H9 (cell line): Measurements from ENCODE around the gene TM9SF1. TPM values are rescaled to one million over a fixed set of nuclear protein-coding genes. Genes with fewer than 3 reads are reported as not detected.
A peak's percentile ranks its signal among the peaks of the same experiment; 100 is the strongest.

Experiments
- DNase-seq: peaks from one replicate; pipeline ENCODE4 v3.0.0-alpha.2; 2017
- H2AFZ ChIP-seq: one replicate; pipeline ENCODE4 v1.6.1; 2013; ENCODE audit warnings: mild to moderate bottlenecking, low read length, control low read depth, moderate library complexity
- H2AK5ac ChIP-seq: 2 replicates; pipeline ENCODE4 v1.6.1; 2013; ENCODE audit warnings: low read length, control low read depth, mixed read lengths; ENCODE audit not compliant: insufficient read length
- H2BK120ac ChIP-seq: one replicate; pipeline ENCODE4 v1.6.1; 2013; ENCODE audit warnings: low read depth, mild to moderate bottlenecking, low read length, control low read depth, inconsistent platforms; ENCODE audit not compliant: poor library complexity, severe bottlenecking
- H2BK12ac ChIP-seq: 2 replicates; pipeline ENCODE4 v1.6.1; 2013; ENCODE audit warnings: low read length, control low read depth, mixed read lengths, low read depth; ENCODE audit not compliant: insufficient read length
- H2BK15ac ChIP-seq: 2 replicates; pipeline ENCODE4 v1.6.1; 2013; ENCODE audit warnings: low read depth, low read length, control low read depth
- H2BK20ac ChIP-seq: one replicate; pipeline ENCODE4 v1.6.1; 2013; ENCODE audit warnings: low read depth, mild to moderate bottlenecking, low read length, control low read depth, inconsistent platforms; ENCODE audit not compliant: poor library complexity, severe bottlenecking
- H2BK5ac ChIP-seq: 2 replicates; pipeline ENCODE4 v1.6.1; 2013; ENCODE audit warnings: low read length, control low read depth, mixed read lengths; ENCODE audit not compliant: insufficient read length
- H3K14ac ChIP-seq: 2 replicates; pipeline ENCODE4 v1.6.1; 2013; ENCODE audit warnings: low read length, control low read depth; ENCODE audit not compliant: insufficient read depth
- H3K18ac ChIP-seq: 2 replicates; pipeline ENCODE4 v1.6.1; 2013; ENCODE audit warnings: low read depth, mild to moderate bottlenecking, mixed read lengths, low read length, control low read depth; ENCODE audit not compliant: insufficient read length
- H3K23ac ChIP-seq: 2 replicates; pipeline ENCODE4 v1.6.1; 2013; ENCODE audit warnings: low read length, control low read depth, mixed read lengths, low read depth; ENCODE audit not compliant: insufficient read length
- H3K23me2 ChIP-seq: 2 replicates; pipeline ENCODE4 v1.6.1; 2013; ENCODE audit warnings: low read depth, mild to moderate bottlenecking, mixed read lengths, low read length, control low read depth; ENCODE audit not compliant: insufficient read length, poor library complexity, severe bottlenecking
- H3K27ac ChIP-seq: 2 replicates; pipeline ENCODE4 v1.5.1; 2013; ENCODE audit warnings: low read length, control low read depth, mixed read lengths, low read depth; ENCODE audit not compliant: insufficient read length
- H3K27me3 ChIP-seq: 2 replicates; pipeline ENCODE4 v1.6.1; 2013; ENCODE audit warnings: low read length, control low read depth, inconsistent platforms; ENCODE audit not compliant: insufficient read depth
- H3K4ac ChIP-seq: 2 replicates; pipeline ENCODE4 v1.6.1; 2013; ENCODE audit warnings: low read depth, mild to moderate bottlenecking, control low read depth, inconsistent platforms, low read length, moderate library complexity
- H3K4me1 ChIP-seq: 2 replicates; pipeline ENCODE4 v1.6.1; 2013; ENCODE audit warnings: low read length, control low read depth, inconsistent platforms; ENCODE audit not compliant: insufficient read depth
- H3K4me2 ChIP-seq: 2 replicates; pipeline ENCODE4 v1.6.1; 2013; ENCODE audit warnings: low read length, control low read depth, mixed read lengths; ENCODE audit not compliant: insufficient read length, insufficient read depth
- H3K56ac ChIP-seq: 2 replicates; pipeline ENCODE4 v1.6.1; 2013; ENCODE audit warnings: low read depth, mild to moderate bottlenecking, mixed read lengths, low read length, control low read depth; ENCODE audit not compliant: insufficient read length
- H3K79me1 ChIP-seq: 2 replicates; pipeline ENCODE4 v1.6.1; 2013; ENCODE audit warnings: low read depth, mild to moderate bottlenecking, moderate library complexity, low read length, control low read depth, inconsistent platforms; ENCODE audit not compliant: insufficient read depth, poor library complexity, severe bottlenecking
- H3K79me2 ChIP-seq: 2 replicates; pipeline ENCODE4 v1.6.1; 2013; ENCODE audit warnings: low read length, control low read depth, inconsistent platforms; ENCODE audit not compliant: insufficient read depth
- H3K9ac ChIP-seq: 2 replicates; pipeline ENCODE4 v1.6.1; 2013; ENCODE audit warnings: low read length, control low read depth, mixed read lengths; ENCODE audit not compliant: insufficient read length; ENCODE audit errors: extremely low read depth
- H3K9me3 ChIP-seq: one replicate; pipeline ENCODE4 v1.6.1; 2013; ENCODE audit warnings: low read depth, low read length, inconsistent platforms; ENCODE audit not compliant: control insufficient read depth
- H3T11ph ChIP-seq: one replicate; pipeline ENCODE4 v1.6.1; 2013; ENCODE audit warnings: mild to moderate bottlenecking, low read length, control low read depth, inconsistent platforms
- H4K20me1 ChIP-seq: one replicate; pipeline ENCODE4 v1.6.1; 2013; ENCODE audit not compliant: control insufficient read depth, insufficient read length, insufficient read depth
- H4K5ac ChIP-seq: 2 replicates; pipeline ENCODE4 v1.6.1; 2013; ENCODE audit warnings: low read depth, mild to moderate bottlenecking, mixed read lengths, low read length, control low read depth; ENCODE audit not compliant: insufficient read length
- H4K8ac ChIP-seq: replicated peaks from 2 replicates; pipeline ENCODE4 v1.6.1; 2013; ENCODE audit warnings: low read length, control low read depth, mixed read lengths, low read depth; ENCODE audit not compliant: insufficient read length
- H4K91ac ChIP-seq: 2 replicates; pipeline ENCODE4 v1.6.1; 2013; ENCODE audit warnings: low read depth, mild to moderate bottlenecking, moderate library complexity, mixed read lengths, low read length, control low read depth; ENCODE audit not compliant: insufficient read length
- H3K27ac Mint-ChIP-seq, 3 experiments: 2 replicates in 2 of 3; 3 replicates in 1 of 3; pipeline ENCODE4 v1.8.0; 2020 to 2021; ENCODE audit warnings: mixed read lengths in 3 of 3, mild to moderate bottlenecking in 1 of 3, moderate library complexity in 1 of 3
- H3K27me3 Mint-ChIP-seq: 2 replicates; pipeline ENCODE4 v1.8.0; 2021; ENCODE audit warnings: low read depth, mild to moderate bottlenecking, moderate library complexity, mixed read lengths
- H3K36me3 Mint-ChIP-seq, 3 experiments: 2 replicates in 2 of 3; 3 replicates in 1 of 3; pipeline ENCODE4 v1.8.0; 2020 to 2021; ENCODE audit warnings: low read depth in 3 of 3, mixed read lengths in 3 of 3; ENCODE audit not compliant: insufficient read depth in 1 of 3
- H3K4me1 Mint-ChIP-seq, 2 experiments: 2 replicates each; pipeline ENCODE4 v1.8.0; 2020; ENCODE audit warnings: mixed read lengths in 2 of 2
- H3K4me3 Mint-ChIP-seq, 2 experiments: 2 replicates in 1 of 2; 3 replicates in 1 of 2; pipeline ENCODE4 v1.8.0; 2020 to 2021; ENCODE audit warnings: mild to moderate bottlenecking in 2 of 2, mixed read lengths in 2 of 2, moderate library complexity in 1 of 2
- H3K9me3 Mint-ChIP-seq, 2 experiments: 2 replicates in 1 of 2; 3 replicates in 1 of 2; pipeline ENCODE4 v1.8.0; 2020; ENCODE audit warnings: mild to moderate bottlenecking in 2 of 2, mixed read lengths in 2 of 2, moderate library complexity in 1 of 2
- CTCF ChIP-seq: fragments of 200-600 bp; sonication (generic); conservative IDR thresholded peaks from 3 replicates; pipeline ENCODE4 v1.8.0; 2021; ENCODE audit warnings: antibody characterized with exemption, mild to moderate bottlenecking
- WGBS: extraction: QIAGEN DNeasy Blood & Tissue Kit; methylation state at CpG from one replicate; pipeline ENCODE4 v1.1.7; 2013; ENCODE audit warnings: missing lambda C conversion rate, low lambda C conversion rate, mixed read lengths; ENCODE audit not compliant: insufficient read length; ENCODE audit errors: extremely low coverage; 5-methylcytosine and 5-hydroxymethylcytosine counted together
- total RNA-seq: library from RNA; stranded (reverse); gene quantifications from 2 replicates; pipeline ENCODE4 v1.2.1, GENCODE V29; 2021

TM9SF1 gene
- total RNA-seq, 1 experiment from 2014 or later = 31.6 TPM

GRCh38 chr14:24194873-24195185 is 412 bp downstream of the TM9SF1 start:
- no peak overlapping the region for H2BK5ac ChIP-seq
- no peaks in the 10 kb centered on the region for H3K9me3 ChIP-seq
- no peaks in the 10 kb centered on the region for H3K27me3 ChIP-seq
- peaks cover 8% of the 10 kb centered on the region for H3K23me2 ChIP-seq
- H2AFZ ChIP-seq = no peak overlapping the region
- Mint-ChIP-seq H3K4me3 (peak overlapping the region; percentile 92 to 98), H3K4me1 (peaks cover 24 to 29% of the 10 kb centered on the region in 2 experiments), H3K27me3 (no peaks in the 10 kb centered on the region), H3K27ac (no peak overlapping the region; a peak in 1 of 7 replicates), H3K9me3 (no peaks in the 10 kb centered on the region), H3K36me3 (peaks cover 13 to 51% (median 49%) of the 10 kb centered on the region in 3 experiments)
- no peaks in the 10 kb centered on the region for H4K20me1 ChIP-seq
- no peak for DNase-seq
- no peak overlapping the region for H3K9ac ChIP-seq
- H2BK120ac ChIP-seq = no peak overlapping the region
- peak overlapping the region; percentile 71 for H3K4me2 ChIP-seq
- H3K4me1 ChIP-seq = no peaks in the 10 kb centered on the region
- no peak overlapping the region for H3K14ac ChIP-seq
- no peak overlapping the region for H2BK15ac ChIP-seq
- H3K4ac ChIP-seq = no peak overlapping the region
- no peak overlapping the region for H4K91ac ChIP-seq
- no peak overlapping the region for H2BK12ac ChIP-seq
- H3K23ac ChIP-seq = no peak overlapping the region
- no peaks in the 10 kb centered on the region for H3K79me2 ChIP-seq
- no peaks in the 10 kb centered on the region for H3K79me1 ChIP-seq
- no CpG with 5 or more reads among the region's 8 CpGs for WGBS
- no peak overlapping the region for H4K8ac ChIP-seq
- H3K18ac ChIP-seq = no peak overlapping the region
- no peak overlapping the region for H3T11ph ChIP-seq
- no peak overlapping the region for H2AK5ac ChIP-seq
- no peak overlapping the region for H2BK20ac ChIP-seq
- no peak overlapping the region for H4K5ac ChIP-seq
- H3K56ac ChIP-seq = no peak overlapping the region
- no peak overlapping the region for H3K27ac ChIP-seq
- TF ChIP-seq CTCF = no peak
